Activated CD4-positive, CD25-positive, alpha-beta regulatory T cell treated with anti-CD3 and anti-CD28 coated beads, Interleukin-2, amount 50 U/mL, for 72 hours (primary cell): ENCODE measurements around the gene ACOT8.
A peak's percentile ranks its signal among the peaks of the same experiment; 100 is the strongest.
"Not testable (repeated sequence)": the region's sequence is repeated elsewhere in the genome, so short reads cannot be mapped to it uniquely, and the experiment has no call there.

Experiments used
- DNase-seq: peaks from one replicate; pipeline ENCODE4 v3.0.0; 2021

The ACOT8 gene

GRCh38 chr20:45857114-45857881 lies at the start of gene ACOT8, which contains the start of gene ZSWIM3:
TSS of gene ACOT8 (minus strand) at chr20:45857392. CDS start at chr20:45857315, 77 bp downstream.
TSS of gene ZSWIM3 (plus strand) at chr20:45857614. CDS start at chr20:45857826, 212 bp downstream.
- peak; percentile 82 for DNase-seq

- no peak for DNase-seq
These were observed 48.4 kb upstream of the ACOT8 start for GRCh38 chr20:45905505-45906079.

- DNase-seq = no peak
These were observed 47.7 kb upstream of the ACOT8 start for GRCh38 chr20:45904583-45905504.

- DNase-seq = no peak
These were observed 45.1 kb upstream of the ACOT8 start for GRCh38 chr20:45902199-45902701.

- DNase-seq = not testable (repeated sequence)
These were observed 44.1 kb upstream of the ACOT8 start for GRCh38 chr20:45901332-45901731.

- no peak for DNase-seq
These were observed 42.0 kb upstream of the ACOT8 start for GRCh38 chr20:45899046-45899835.

- DNase-seq = no peak
These were observed 41.1 kb upstream of the ACOT8 start for GRCh38 chr20:45898285-45898684.

GRCh38 chr20:45897692-45898091 lies 40.5 kb upstream of the ACOT8 start:
- DNase-seq = no peak

- DNase-seq = no peak
These were observed 40.1 kb upstream of the ACOT8 start for GRCh38 chr20:45897289-45897688.

- no peak for DNase-seq
These were observed 39.5 kb upstream of the ACOT8 start for GRCh38 chr20:45896641-45897161.

GRCh38 chr20:45894797-45895196 lies 37.6 kb upstream of the ACOT8 start:
- no peak for DNase-seq

- no peak for DNase-seq
These were observed 36.6 kb upstream of the ACOT8 start for GRCh38 chr20:45893831-45894230.

- peak; percentile 41 for DNase-seq
These were observed 35.8 kb upstream of the ACOT8 start for GRCh38 chr20:45892828-45893500.

- DNase-seq = no peak
These were observed 35.0 kb upstream of the ACOT8 start for GRCh38 chr20:45892049-45892825.

GRCh38 chr20:45890985-45891983 lies 34.1 kb upstream of the ACOT8 start, which contains the start of the genes CTSA and NEURL2:
TSS of gene CTSA (plus strand) at chr20:45891335. CDS start at chr20:45891569, 234 bp downstream.
TSS of gene NEURL2 (minus strand) at chr20:45891208. CDS start at chr20:45890991, 217 bp downstream.
- DNase-seq = peak; percentile 88

- peak; percentile 47 for DNase-seq
These were observed 33.1 kb upstream of the ACOT8 start for GRCh38 chr20:45890077-45890984.

- no peak for DNase-seq
These were observed 31.5 kb upstream of the ACOT8 start for GRCh38 chr20:45888681-45889080.

- DNase-seq = no peak
These were observed 30.1 kb upstream of the ACOT8 start, which contains the start of gene SPATA25 for GRCh38 chr20:45887346-45887715. TSS of gene SPATA25 (minus strand) at chr20:45887622. CDS start at chr20:45887590, 32 bp downstream.
